ENCODE measurements around the gene EPHA4.

The EPHA4 gene

DNA sequence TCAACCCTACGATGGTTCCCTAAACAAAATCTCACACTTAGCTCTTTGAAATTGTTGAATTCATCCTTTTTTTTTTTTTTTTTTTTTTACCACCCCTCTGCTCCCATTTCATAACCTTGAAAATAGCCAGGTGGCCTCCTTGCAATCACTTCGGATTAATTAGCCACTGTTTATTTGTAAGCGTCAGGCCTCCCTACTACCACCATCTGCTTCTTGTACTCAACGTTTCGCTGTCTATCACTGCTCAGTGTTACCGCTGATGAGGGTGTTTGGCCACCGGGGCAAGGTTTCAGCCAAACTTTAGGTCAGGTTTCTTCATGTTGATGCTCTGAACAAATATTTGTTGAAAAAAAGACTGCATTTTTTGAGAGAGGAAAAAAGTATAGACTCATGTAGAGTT is 183.2 kb downstream of the EPHA4 start:
- DNase-seq, result no peak

DNA sequence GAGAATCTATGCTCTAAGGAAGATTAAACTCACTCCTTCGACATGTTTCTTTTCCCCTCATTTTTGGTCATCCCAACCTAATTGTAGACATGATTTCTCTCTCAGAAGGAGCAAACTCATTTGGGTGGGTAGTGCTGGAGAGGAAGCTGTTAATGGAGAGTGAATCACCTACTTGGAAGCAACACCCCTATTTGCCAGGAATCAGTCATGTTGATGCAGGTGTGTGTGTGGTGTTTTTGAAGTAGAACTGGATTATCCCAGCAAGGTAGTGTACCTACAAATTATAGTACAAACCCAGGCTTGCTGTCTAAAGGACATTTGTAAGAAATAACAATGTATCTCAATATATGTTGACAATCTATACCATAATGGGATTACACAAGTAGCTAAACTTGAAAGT is 186.4 kb downstream of the EPHA4 start:
- no peak for DNase-seq

DNA sequence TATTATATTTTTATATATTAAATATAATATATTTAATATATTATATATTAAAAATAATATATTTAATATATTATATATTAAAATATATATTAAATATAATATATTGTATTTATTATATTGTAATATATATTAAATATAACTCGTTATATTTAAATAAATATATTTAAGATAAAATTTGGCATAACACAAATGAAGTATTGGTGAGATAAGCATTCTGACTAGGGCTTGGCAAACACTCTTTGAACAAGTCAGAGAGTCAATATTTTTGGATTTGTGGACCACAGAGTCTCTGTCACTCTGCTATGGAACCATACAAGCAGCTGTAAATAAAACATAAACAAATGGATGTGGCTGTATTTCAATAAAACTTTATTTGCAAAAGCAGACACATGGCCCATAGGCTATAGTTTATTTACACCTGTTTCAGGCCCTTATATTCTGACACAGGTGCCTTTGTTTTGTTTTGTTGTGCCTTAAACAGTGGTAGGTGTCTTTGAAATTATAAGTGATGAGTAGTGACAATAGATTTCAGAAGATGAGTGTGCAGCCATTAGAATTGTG is 190.1 kb downstream of the EPHA4 start:
- no peak for DNase-seq

DNA sequence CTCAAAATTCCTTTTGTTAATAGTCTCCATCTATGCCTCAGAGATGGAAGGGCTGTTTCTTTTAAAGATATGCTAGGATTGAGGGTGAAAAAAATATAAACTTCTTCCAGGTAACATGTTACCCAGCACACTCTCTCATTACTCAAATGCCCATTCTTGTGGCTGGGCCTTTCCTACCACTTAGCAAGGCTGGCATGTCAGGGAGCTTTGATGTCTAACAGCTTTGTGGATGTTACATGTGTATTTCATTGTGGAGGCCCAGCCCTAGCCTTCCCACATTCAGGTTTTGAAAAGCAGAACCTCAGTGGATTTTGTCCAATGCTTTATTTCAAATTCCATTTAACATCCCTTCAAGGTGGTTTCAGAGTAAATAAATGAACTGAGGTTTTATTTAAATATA is 191.4 kb downstream of the EPHA4 start:
- no peak for DNase-seq

DNA sequence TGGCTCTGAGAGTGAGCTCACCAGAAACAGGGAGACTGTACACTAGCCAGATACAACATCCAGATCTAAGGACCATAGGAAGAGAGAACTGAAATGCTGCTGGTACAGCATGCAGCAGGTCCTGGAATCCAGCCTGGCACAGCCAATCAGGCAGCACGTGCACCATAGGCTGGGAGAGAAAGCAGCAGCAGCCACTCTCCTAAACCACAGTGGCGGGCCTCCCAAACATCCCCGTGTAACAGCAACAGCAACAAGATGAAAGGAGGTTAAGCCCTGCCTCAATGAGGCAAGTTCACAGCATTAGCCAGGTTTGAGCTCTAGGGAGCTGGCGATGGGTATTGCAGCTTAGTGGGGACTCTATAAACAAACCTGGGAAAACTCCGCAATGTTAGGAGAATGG is 192.0 kb downstream of the EPHA4 start:
- no peak for DNase-seq

DNA sequence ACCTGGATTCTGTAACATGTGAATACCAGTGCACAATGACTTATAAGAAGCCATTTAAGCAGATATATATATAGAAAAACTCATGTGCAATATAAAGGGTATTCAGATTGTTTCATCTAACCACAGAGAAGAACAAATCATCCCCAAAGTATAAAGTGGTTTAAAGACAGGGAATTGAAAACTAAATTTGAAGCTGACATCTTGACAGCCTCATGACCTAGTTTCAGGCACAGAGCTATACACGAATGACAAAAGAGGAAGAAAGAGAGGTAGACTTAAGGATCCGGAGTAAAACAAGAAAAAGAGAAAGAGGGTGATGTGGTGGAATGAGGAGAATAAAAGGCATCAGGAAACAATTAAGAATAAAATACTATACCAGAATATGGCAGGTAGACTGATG is 194.5 kb downstream of the EPHA4 start:
- DNase-seq, result no peak

DNA sequence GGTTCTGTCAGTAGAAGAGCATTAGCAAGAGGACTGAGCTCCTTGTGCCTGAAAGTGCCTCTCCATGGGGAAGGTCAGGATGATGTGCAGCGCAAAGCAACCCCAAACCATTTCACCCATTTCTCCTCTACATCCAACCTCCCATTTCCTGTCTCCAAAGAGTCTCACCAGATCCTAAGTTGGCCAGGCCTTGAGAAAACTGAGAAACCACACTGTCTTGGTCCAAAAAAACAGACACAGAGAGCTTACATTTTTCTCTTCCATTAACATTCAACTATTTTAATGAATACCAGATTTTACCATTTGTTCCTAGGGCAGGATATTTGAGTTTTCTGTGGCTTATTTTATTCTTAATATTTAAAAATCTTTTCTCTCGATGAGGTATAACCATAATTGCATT is 195.0 kb downstream of the EPHA4 start:
- no peak for DNase-seq

DNA sequence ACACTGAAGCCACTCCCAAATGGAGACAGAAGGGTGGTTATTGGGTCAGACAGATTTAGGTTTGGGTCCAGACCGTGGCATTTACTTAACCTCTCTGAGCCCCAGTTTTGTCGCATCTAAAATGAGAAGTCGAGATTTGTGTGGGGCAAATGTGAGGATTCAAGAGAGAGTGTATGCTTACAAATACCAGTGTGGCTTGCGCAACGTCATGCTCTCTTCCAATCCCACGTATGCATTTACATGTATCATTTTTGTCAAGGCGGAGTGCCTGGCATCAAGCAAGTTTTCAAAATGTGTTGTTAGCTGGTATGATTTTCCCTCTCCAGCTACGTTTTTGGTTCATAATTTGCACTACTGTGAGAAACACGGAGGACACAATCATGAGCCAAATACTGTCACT is 197.9 kb downstream of the EPHA4 start:
- DNase-seq, result no peak

DNA sequence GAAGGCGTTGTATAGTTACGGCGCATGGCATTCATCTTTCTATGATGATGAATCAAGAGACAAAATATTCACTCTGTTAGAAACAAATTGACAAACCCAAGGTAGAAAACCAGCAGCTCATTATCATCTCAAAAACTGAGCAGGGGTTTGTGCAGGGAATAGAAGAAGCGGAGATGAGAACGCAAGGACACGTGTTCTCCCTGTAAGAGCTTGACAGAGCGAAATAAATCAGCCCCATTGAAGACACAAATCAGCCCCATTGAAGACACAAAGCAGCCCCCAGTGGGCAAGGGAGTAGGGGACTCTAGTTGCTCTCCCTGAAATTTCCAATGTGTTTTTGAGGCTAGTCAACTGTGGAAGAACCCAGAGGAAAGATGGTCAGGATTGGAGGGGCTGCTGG is 199.2 kb downstream of the EPHA4 start:
- no peak for DNase-seq

DNA sequence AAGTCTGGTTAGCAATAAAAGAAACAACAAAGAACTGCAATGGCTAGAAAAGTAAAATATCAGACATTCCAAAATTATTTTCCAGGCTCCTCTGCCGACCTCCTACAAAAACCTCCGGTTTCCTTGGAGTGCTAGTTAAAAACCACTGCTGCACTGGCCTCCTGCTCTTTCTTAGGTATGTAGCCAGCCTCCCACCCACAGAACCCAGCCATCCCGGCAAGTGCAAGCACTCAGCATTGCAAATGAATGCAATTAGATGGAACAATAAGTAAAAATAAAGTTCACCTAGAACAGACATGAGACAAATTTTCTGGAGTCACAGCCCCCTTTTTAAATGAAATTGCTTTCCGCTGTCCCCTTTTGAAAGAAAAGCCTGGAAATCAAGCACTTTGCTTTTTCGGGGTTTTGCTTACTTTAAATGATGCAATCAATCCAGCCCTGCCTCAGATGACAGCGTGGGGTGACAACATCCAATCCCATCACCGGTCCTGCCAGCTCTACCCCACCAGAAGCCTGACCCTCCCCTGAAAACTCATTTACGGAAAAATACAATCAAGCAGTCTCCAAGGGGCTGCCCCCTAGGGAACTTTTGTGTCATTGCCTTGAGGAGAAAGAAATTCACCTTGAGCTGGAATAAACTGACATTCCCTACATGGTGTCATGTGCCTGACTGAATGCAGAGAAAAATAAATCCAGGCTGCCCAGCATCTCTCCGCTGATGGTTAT is 199.8 kb downstream of the EPHA4 start:
- no peak for DNase-seq

DNA sequence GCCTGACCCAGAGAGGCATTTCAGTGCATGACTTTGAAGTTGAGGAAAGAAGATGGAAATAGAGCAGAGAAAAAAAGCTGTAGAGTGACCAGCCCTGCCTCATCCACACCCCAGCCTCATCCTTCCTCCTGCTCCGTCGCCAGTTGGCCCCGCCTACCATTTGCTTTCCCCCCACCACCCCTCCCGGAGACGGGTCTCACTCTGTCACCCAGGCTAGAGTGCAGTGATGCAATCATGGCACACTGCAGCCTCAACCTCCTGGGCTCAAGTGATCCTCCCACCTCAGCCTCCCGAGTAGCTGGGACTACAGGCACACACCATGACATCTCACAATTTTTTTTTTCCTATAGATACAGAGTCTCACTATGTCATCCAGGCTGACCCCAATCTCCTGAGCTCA is 200.8 kb downstream of the EPHA4 start:
- no peak for DNase-seq

DNA sequence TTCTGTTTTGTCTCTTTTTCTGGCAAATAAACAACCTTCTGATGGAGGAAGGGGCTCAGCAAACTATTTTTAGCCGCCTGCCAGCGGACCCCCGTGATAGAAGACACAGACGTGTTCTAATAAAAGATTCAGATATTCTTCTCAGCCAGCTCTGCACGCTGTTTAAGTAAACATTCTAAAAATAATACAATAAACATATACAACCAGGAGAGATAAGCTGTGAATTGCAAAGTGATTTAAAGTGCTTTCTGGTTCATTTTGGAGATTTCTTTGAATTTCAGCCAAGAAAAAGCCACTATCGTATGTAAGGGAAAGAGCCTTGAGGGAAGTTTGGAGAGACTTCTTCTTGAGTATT is 201.3 kb downstream of the EPHA4 start:
- DNase-seq, result no peak

DNA sequence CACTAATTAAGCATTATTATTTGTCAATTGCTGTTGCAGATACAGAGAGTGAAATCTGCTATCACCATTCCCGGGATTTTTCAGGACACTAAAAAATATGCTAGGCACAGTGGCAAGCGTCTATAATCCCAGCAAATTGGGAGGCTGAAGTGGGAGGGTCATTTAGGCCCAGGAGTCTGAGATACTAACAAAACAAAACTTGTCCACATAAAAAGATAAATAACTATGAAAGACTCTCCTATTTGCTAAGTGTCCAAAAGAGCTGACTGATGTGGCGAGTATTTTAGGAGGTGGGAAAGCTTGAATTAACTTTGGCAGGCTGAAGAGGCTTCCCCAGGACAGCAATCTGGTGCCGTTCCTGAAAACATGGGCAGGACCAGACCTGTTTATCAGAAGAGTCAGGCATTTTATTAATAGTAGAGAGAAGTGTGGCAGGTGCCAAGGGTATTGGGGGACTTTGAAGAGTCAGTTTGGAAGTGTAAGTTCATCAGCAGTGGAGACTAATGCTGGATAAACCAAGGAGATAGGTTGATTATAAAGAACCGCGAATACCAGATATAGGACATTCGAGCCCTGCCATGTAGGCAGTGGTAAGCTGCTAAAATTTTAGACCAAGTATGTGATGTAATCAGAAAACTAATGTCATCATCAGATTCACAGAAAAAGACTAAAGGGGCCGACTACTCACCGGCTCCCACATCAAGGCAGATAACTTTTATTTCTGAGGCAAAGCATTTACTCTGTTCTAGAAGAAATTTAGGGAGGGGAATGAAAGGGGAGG is 201.8 kb downstream of the EPHA4 start:
- DNase-seq, result no peak
